Measurements from ENCODE around the gene ACOX1.

The ACOX1 gene

GRCh38 chr17:75978938-75979704, at the start of gene ACOX1, which contains the start of gene TEN1:
Gene ACOX1 (minus strand): TSS chr17:75979166. CDS start chr17:75979073, 93 bp downstream.
Gene TEN1 (plus strand): TSS chr17:75979240. CDS start chr17:75986193, 6,953 bp downstream.
- DNase-seq, result peak; percentile 98

- DNase-seq, result no peak
Observed at GRCh38 chr17:76027159-76027839, 48.3 kb upstream of the ACOX1 start, which contains the start of gene EVPL. Gene EVPL (minus strand): TSS chr17:76027306. CDS start chr17:76027198, 108 bp downstream.

GRCh38 chr17:76026714-76027158, 47.8 kb upstream of the ACOX1 start:
- DNase-seq, result no peak

- DNase-seq, result no peak
Observed at GRCh38 chr17:76025294-76025693, 46.3 kb upstream of the ACOX1 start.

GRCh38 chr17:76024353-76024752, 45.4 kb upstream of the ACOX1 start:
- DNase-seq, result no peak

GRCh38 chr17:76023900-76024237, 44.9 kb upstream of the ACOX1 start:
- DNase-seq, result no peak

GRCh38 chr17:76022973-76023899, 44.3 kb upstream of the ACOX1 start:
- DNase-seq, result no peak

- no peak for DNase-seq
Observed at GRCh38 chr17:76022285-76022684, 43.3 kb upstream of the ACOX1 start.

- no peak for DNase-seq
Observed at GRCh38 chr17:76019833-76020467, 41.0 kb upstream of the ACOX1 start.

GRCh38 chr17:76018801-76019200, 39.8 kb upstream of the ACOX1 start:
- no peak for DNase-seq

GRCh38 chr17:76018340-76018680, 39.3 kb upstream of the ACOX1 start:
- no peak for DNase-seq

- no peak for DNase-seq
Observed at GRCh38 chr17:76017481-76018339, 38.7 kb upstream of the ACOX1 start.

- no peak for DNase-seq
Observed at GRCh38 chr17:76014925-76015261, 35.9 kb upstream of the ACOX1 start.

- DNase-seq, result peak; percentile 89
Observed at GRCh38 chr17:76014100-76014924, 35.3 kb upstream of the ACOX1 start.

- no peak for DNase-seq
Observed at GRCh38 chr17:76013377-76013932, 34.5 kb upstream of the ACOX1 start.

GRCh38 chr17:76011951-76012350, 33.0 kb upstream of the ACOX1 start:
- DNase-seq, result no peak

- DNase-seq, result no peak
Observed at GRCh38 chr17:76009969-76010661, 31.1 kb upstream of the ACOX1 start.

- no peak for DNase-seq
Observed at GRCh38 chr17:76009447-76009846, 30.5 kb upstream of the ACOX1 start.

GRCh38 chr17:76008630-76009425, 29.9 kb upstream of the ACOX1 start:
- no peak for DNase-seq
